GM23338 (cell line): ENCODE data around the gene RAD51B. TPM values are rescaled to one million over a fixed set of nuclear protein-coding genes. Genes with fewer than 3 reads are reported as not detected.

Source experiments
- ATAC-seq: fragments of 200-7000 bp; cut with Tn5 transposase; 3 replicates; pipeline ENCODE4 v1.9.1; 2020
- DNase-seq: peaks from one replicate; pipeline ENCODE4 v3.0.0-alpha.2; 2015; ENCODE audit warnings: low spot score
- H2AFZ ChIP-seq: fragments of 200-600 bp; sonication (generic); 2 replicates; pipeline ENCODE4 v1.8.0; 2016; ENCODE audit warnings: antibody characterized with exemption, mild to moderate bottlenecking, moderate library complexity
- H3F3A ChIP-seq: fragments of 200-600 bp; sonication (generic); replicated peaks from 2 replicates; pipeline ENCODE4 v1.8.0; 2017; ENCODE audit warnings: antibody characterized with exemption, mixed run types, low read depth
- H3K27ac ChIP-seq: fragments of 200-600 bp; sonication (generic); 2 replicates; pipeline ENCODE4 v1.6.1; 2016; ENCODE audit warnings: low read depth
- H3K27me3 ChIP-seq: fragments of 200-600 bp; sonication (generic); 2 replicates; pipeline ENCODE4 v1.8.0; 2016; ENCODE audit warnings: mild to moderate bottlenecking, mixed run types, moderate library complexity; ENCODE audit not compliant: insufficient read depth
- H3K36me3 ChIP-seq: fragments of 200-600 bp; sonication (generic); 2 replicates; pipeline ENCODE4 v1.8.0; 2016; ENCODE audit warnings: mild to moderate bottlenecking; ENCODE audit not compliant: insufficient read depth
- H3K4me1 ChIP-seq: fragments of 200-600 bp; sonication (generic); 2 replicates; pipeline ENCODE4 v1.8.0; 2016; ENCODE audit warnings: mild to moderate bottlenecking, moderate library complexity; ENCODE audit not compliant: insufficient read depth
- H3K4me2 ChIP-seq: fragments of 200-600 bp; sonication (generic); 2 replicates; pipeline ENCODE4 v1.7.1; 2017; ENCODE audit warnings: mixed run types
- H3K4me3 ChIP-seq: fragments of 200-600 bp; sonication (generic); 2 replicates; pipeline ENCODE4 v1.6.1; 2016; ENCODE audit warnings: mixed run types
- H3K79me2 ChIP-seq: fragments of 200-600 bp; sonication (generic); replicated peaks from 2 replicates; pipeline ENCODE4 v1.8.0; 2017; ENCODE audit warnings: mild to moderate bottlenecking; ENCODE audit not compliant: insufficient read depth
- H3K9me2 ChIP-seq: fragments of 200-600 bp; sonication (generic); 2 replicates; pipeline ENCODE4 v1.8.0; 2017; ENCODE audit not compliant: insufficient read depth
- H4K20me1 ChIP-seq: fragments of 200-600 bp; sonication (generic); replicated peaks from 2 replicates; pipeline ENCODE4 v1.8.0; 2017; ENCODE audit warnings: mild to moderate bottlenecking; ENCODE audit not compliant: insufficient read depth
- H3K27ac Mint-ChIP-seq: 2 replicates; pipeline ENCODE4 v1.8.0; 2020; ENCODE audit warnings: inconsistent platforms, mild to moderate bottlenecking, moderate library complexity, mixed read lengths
- H3K27me3 Mint-ChIP-seq: 3 replicates; pipeline ENCODE4 v1.8.0; 2022; ENCODE audit warnings: low read depth, mild to moderate bottlenecking, moderate library complexity, mixed read lengths, inconsistent platforms; ENCODE audit not compliant: insufficient read depth, poor library complexity
- H3K36me3 Mint-ChIP-seq: 3 replicates; pipeline ENCODE4 v1.8.0; 2021; ENCODE audit warnings: low read depth, mild to moderate bottlenecking, inconsistent platforms, moderate library complexity, mixed read lengths
- H3K4me1 Mint-ChIP-seq: 3 replicates; pipeline ENCODE4 v1.8.0; 2020; ENCODE audit warnings: mild to moderate bottlenecking, inconsistent platforms, mixed read lengths
- H3K4me3 Mint-ChIP-seq: 3 replicates; pipeline ENCODE4 v1.8.0; 2021; ENCODE audit warnings: moderate library complexity, mild to moderate bottlenecking, inconsistent platforms, mixed read lengths
- H3K9me3 Mint-ChIP-seq: 3 replicates; pipeline ENCODE4 v1.8.0; 2020; ENCODE audit warnings: moderate library complexity, mild to moderate bottlenecking, inconsistent platforms, mixed read lengths
- CTCF ChIP-seq, 2 experiments: fragments of 200-600 bp in 1 of 2; sonication (generic) in 1 of 2; conservative IDR thresholded peaks; 2 replicates each; pipeline versions ENCODE4 v1.5.1 to v1.6.1; 2016 to 2017; ENCODE audit warnings: antibody characterized with exemption in 2 of 2, low read depth in 2 of 2, mild to moderate bottlenecking in 2 of 2, moderate library complexity in 1 of 2
- EZH2 ChIP-seq: fragments of 200-600 bp; sonication (generic); IDR thresholded peaks from one replicate; pipeline ENCODE4 v1.8.0; 2017; ENCODE audit warnings: antibody characterized with exemption, mild to moderate bottlenecking, low read depth; ENCODE audit not compliant: unreplicated experiment
- NANOG ChIP-seq: IDR thresholded peaks from 2 replicates; pipeline ENCODE4 v1.6.1; 2016; ENCODE audit warnings: antibody characterized with exemption, borderline replicate concordance
- POLR2AphosphoS5 ChIP-seq: IDR thresholded peaks from 2 replicates; pipeline ENCODE4 v1.6.1; 2016; ENCODE audit warnings: antibody characterized with exemption, low read depth
- STAT1 ChIP-seq: IDR thresholded peaks from one replicate; pipeline ENCODE4 v1.6.1; 2016; ENCODE audit warnings: antibody characterized with exemption; ENCODE audit not compliant: unreplicated experiment
- ZNF114 ChIP-seq: fragments of 250-450 bp; sonication (Bioruptor Pico); IDR thresholded peaks from 2 replicates; pipeline ENCODE4 v1.5.0; 2020; ENCODE audit warnings: mild to moderate bottlenecking, moderate library complexity
- ZNF331 ChIP-seq: fragments of 250-450 bp; sonication (Bioruptor Pico); IDR thresholded peaks from 2 replicates; pipeline ENCODE4 v1.5.0; 2020; ENCODE audit warnings: low read depth, mild to moderate bottlenecking, moderate library complexity
- ZNF462 ChIP-seq: fragments of 250-450 bp; sonication (Bioruptor Pico); IDR thresholded peaks from 2 replicates; pipeline ENCODE4 v1.5.0; 2020; ENCODE audit warnings: mild to moderate bottlenecking, moderate library complexity
- polyA plus RNA-seq: library from polyadenylated mRNA; unstranded; fragments of >200 nt; fragmentation: Nextera tagmentation; extraction: Ambion mirVana; gene quantifications from 2 replicates; pipeline ENCODE4 v1.2.1, GENCODE V29; 2016
- total RNA-seq: library from RNA; depleted of rRNA; stranded (reverse); fragments of >200 nt; shearing (Covaris generic); gene quantifications from 2 replicates; pipeline ENCODE4 v1.2.3, GENCODE V29; 2014

RAD51B gene
- total and polyA plus RNA-seq, 2 experiments from 2014 or later = 15.7 to 29.1 TPM

- ATAC-seq (no peak), DNase-seq (no peak)
- H3K79me2 ChIP-seq = no peaks in the 10 kb centered on the region
- H3K9me3 Mint-ChIP-seq = no peaks in the 10 kb centered on the region
- no peak overlapping the region for H3K27ac Mint-ChIP-seq
- no peaks in the 10 kb centered on the region for H3K4me1 ChIP-seq
- no peaks in the 10 kb centered on the region for H3F3A ChIP-seq
- no peaks in the 10 kb centered on the region for H4K20me1 ChIP-seq
- no peak overlapping the region for H3K27ac ChIP-seq
- no peaks in the 10 kb centered on the region for H3K36me3 Mint-ChIP-seq
- peaks cover 11% of the 10 kb centered on the region; the same call in 2 of the 3 replicates for H3K4me1 Mint-ChIP-seq
- no peaks in the 10 kb centered on the region for H3K27me3 ChIP-seq
- no peak overlapping the region for H2AFZ ChIP-seq
- no peak overlapping the region for H3K4me2 ChIP-seq
- no peaks in the 10 kb centered on the region for H3K36me3 ChIP-seq
- no peak for TF ChIP-seq EZH2
- no peak for TF ChIP-seq CTCF (conservative IDR thresholded peaks at IDR 0.05; ENCODE audit: low read depth in 2 of 2)
- TF ChIP-seq ZNF462 = no peak
- no peak for TF ChIP-seq ZNF331
- TF ChIP-seq POLR2AphosphoS5 = no peak
- TF ChIP-seq ZNF114 (CRISPR knock-in tag) = no peak
- TF ChIP-seq STAT1 = no peak
- no peak for TF ChIP-seq NANOG
- no peak overlapping the region for H3K4me3 Mint-ChIP-seq
- H3K4me3 ChIP-seq = no peak overlapping the region
- no peaks in the 10 kb centered on the region for H3K27me3 Mint-ChIP-seq
- H3K9me2 ChIP-seq = no peaks in the 10 kb centered on the region
Observed at GRCh38 chr14:68379510-68380328, 560.1 kb downstream of the RAD51B start.
